Breast epithelium (tissue), 3 donors: ENCODE results near the gene BCL2L12.

Experiments
- POLR2A ChIP-seq: fragments of 450-650 bp; IDR thresholded peaks from one replicate; pipeline ENCODE4 v1.6.1; 2016; ENCODE audit warnings: antibody characterized with exemption, mild to moderate bottlenecking, moderate library complexity
- POLR2AphosphoS5 ChIP-seq, 3 donors: sonication (generic); formaldehyde crosslinking; IDR thresholded peaks; one replicate each; pipeline ENCODE4 v1.6.1; 2017; ENCODE audit warnings: antibody characterized with exemption in 3 of 3
- TF ChIP-seq, protein P1 (sequence below), 3 donors: fragments of 450-650 bp; IDR thresholded peaks; one replicate each; pipeline ENCODE4 v1.5.1; 2016 to 2017; ENCODE audit warnings: antibody characterized with exemption in 3 of 3, mild to moderate bottlenecking in 3 of 3, moderate library complexity in 3 of 3

DNA sequence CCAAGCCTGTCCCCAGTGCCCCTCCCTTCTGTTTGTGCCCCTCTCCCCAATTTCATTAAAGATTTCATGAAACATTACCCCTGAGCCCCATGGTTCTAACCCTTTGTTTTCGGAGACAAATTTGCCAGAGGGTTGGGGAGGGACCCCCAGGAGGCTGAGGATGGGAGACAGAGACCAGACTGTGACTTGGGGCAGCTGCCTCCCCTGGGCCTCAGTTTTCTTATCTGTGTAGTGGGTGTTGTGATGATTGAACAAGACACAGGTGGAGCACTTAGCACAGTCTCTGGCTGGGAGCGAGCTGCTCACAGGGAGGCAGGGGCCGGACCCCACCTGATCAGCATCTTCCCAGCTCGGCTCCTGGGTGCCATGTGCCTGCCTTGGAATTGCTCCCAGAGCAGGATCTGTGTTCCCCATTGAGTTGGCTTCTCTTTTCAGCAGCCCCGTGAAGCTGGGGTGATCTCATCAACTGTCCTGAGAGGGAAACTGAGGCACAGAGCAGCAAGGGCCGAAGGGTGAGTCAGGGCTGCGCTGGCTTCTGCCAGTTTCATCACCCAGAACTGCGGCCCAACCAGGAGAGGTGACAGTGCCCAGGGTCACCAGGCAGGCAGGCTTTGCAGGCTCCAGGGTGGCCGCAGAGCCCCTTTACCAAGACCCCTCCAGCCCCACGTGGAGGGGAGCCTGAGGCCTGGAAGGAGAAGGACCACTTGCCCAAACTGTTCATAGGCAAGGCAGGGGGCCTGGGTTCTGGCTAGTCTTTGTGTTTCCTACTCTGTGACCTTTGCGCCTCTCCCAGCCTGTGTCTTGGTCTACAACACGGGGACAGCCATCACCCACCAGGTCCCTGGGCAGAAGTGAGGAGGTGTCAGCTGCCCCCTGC, 6.9 kb upstream of the BCL2L12 start:
- TF ChIP-seq, protein P1, sequence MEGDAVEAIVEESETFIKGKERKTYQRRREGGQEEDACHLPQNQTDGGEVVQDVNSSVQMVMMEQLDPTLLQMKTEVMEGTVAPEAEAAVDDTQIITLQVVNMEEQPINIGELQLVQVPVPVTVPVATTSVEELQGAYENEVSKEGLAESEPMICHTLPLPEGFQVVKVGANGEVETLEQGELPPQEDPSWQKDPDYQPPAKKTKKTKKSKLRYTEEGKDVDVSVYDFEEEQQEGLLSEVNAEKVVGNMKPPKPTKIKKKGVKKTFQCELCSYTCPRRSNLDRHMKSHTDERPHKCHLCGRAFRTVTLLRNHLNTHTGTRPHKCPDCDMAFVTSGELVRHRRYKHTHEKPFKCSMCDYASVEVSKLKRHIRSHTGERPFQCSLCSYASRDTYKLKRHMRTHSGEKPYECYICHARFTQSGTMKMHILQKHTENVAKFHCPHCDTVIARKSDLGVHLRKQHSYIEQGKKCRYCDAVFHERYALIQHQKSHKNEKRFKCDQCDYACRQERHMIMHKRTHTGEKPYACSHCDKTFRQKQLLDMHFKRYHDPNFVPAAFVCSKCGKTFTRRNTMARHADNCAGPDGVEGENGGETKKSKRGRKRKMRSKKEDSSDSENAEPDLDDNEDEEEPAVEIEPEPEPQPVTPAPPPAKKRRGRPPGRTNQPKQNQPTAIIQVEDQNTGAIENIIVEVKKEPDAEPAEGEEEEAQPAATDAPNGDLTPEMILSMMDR (IDR thresholded peaks at IDR 0.05), result no peak
- TF ChIP-seq POLR2AphosphoS5 (IDR thresholded peaks at IDR 0.05) (no peak), POLR2A (no peak)
